ENCODE measurements around the gene FAM25A. TPM values are rescaled to one million over a fixed set of nuclear protein-coding genes. Genes with fewer than 3 reads are reported as not detected.

FAM25A gene
- total RNA-seq, 2 donors from 2014 or later: not detected

- Histone ChIP-seq H3K27me3 (replicated peaks; ENCODE audit: insufficient read depth) (no peaks in the 10 kb centered on the region), H3K9me3 (no peaks in the 10 kb centered on the region), H3K27ac (no peak overlapping the region), H3K4me3 (no peak overlapping the region), H3K36me3 (peaks cover 18% of the 10 kb centered on the region), H3K4me1 (ENCODE audit: control insufficient read depth in 1 of 2, low read depth in 2 of 2) (no peaks in the 10 kb centered on the region)
- no peak for TF ChIP-seq CTCF (IDR thresholded peaks at IDR 0.05)
- DNase-seq (ENCODE audit: low spot score): no peak
- no peak for ATAC-seq (ENCODE audit: insufficient number of reproducible peaks, low FRiP score, low read depth)
Observed at GRCh38 chr10:87045434-87045938, 25.4 kb downstream of the FAM25A start.

- H3K36me3 ChIP-seq: peaks cover 33% of the 10 kb centered on the region
Observed at GRCh38 chr10:87053111-87053510, 33.0 kb downstream of the FAM25A start.

GRCh38 chr10:87053577-87054181, 33.6 kb downstream of the FAM25A start:
- no peaks in the 10 kb centered on the region for H3K27me3 ChIP-seq (replicated peaks; ENCODE audit: insufficient read depth)
- H3K36me3 ChIP-seq: peaks cover 38% of the 10 kb centered on the region
- peak overlapping the region in 1 of 2 donors; percentile 1 for H3K27ac ChIP-seq
- DNase-seq (ENCODE audit: low spot score) (no peak), ATAC-seq (ENCODE audit: insufficient number of reproducible peaks, low FRiP score, low read depth) (no peak)
- TF ChIP-seq CTCF (IDR thresholded peaks at IDR 0.05): no peak
- H3K4me1 ChIP-seq (ENCODE audit: control insufficient read depth in 1 of 2, low read depth in 2 of 2): peaks cover 4 to 12% of the 10 kb centered on the region in 2 donors
- H3K4me3 ChIP-seq: no peak overlapping the region
- no peaks in the 10 kb centered on the region for H3K9me3 ChIP-seq

More at GRCh38 chr10:87053111-87053510, 33.0 kb downstream of the FAM25A start:
- Histone ChIP-seq H3K27ac (no peak overlapping the region), H3K4me1 (ENCODE audit: control insufficient read depth in 1 of 2, low read depth in 2 of 2) (peaks cover 4 to 12% of the 10 kb centered on the region in 2 donors), H3K27me3 (replicated peaks; ENCODE audit: insufficient read depth) (no peaks in the 10 kb centered on the region), H3K4me3 (no peak overlapping the region), H3K9me3 (no peaks in the 10 kb centered on the region)
- ATAC-seq (ENCODE audit: insufficient number of reproducible peaks, low FRiP score, low read depth) (no peak), DNase-seq (ENCODE audit: low spot score) (no peak)
- TF ChIP-seq CTCF (IDR thresholded peaks at IDR 0.05): no peak

GRCh38 chr10:87054373-87055295, 34.5 kb downstream of the FAM25A start:
- H3K27me3 ChIP-seq (replicated peaks; ENCODE audit: insufficient read depth): no peaks in the 10 kb centered on the region
- no peak for TF ChIP-seq CTCF (IDR thresholded peaks at IDR 0.05)
- ATAC-seq (ENCODE audit: insufficient number of reproducible peaks, low FRiP score, low read depth) (no peak), DNase-seq (ENCODE audit: low spot score) (no peak)
- H3K4me3 ChIP-seq: peak overlapping the region; percentile 15
- H3K9me3 ChIP-seq: no peaks in the 10 kb centered on the region
- H3K4me1 ChIP-seq (ENCODE audit: control insufficient read depth in 1 of 2, low read depth in 2 of 2): peaks cover 4 to 12% of the 10 kb centered on the region in 2 donors
- H3K27ac ChIP-seq: peak overlapping the region in 1 of 2 donors; percentile 1
- peaks cover 40% of the 10 kb centered on the region for H3K36me3 ChIP-seq

GRCh38 chr10:87058171-87058570, 38.1 kb downstream of the FAM25A start:
- H3K36me3 ChIP-seq: peaks cover 56% of the 10 kb centered on the region
- no peaks in the 10 kb centered on the region for H3K9me3 ChIP-seq
- no peak for TF ChIP-seq CTCF (IDR thresholded peaks at IDR 0.05)
- H3K27me3 ChIP-seq (replicated peaks; ENCODE audit: insufficient read depth): no peaks in the 10 kb centered on the region
- no peak overlapping the region for H3K27ac ChIP-seq
- DNase-seq (ENCODE audit: low spot score) (no peak), ATAC-seq (ENCODE audit: insufficient number of reproducible peaks, low FRiP score, low read depth) (no peak)
- peaks cover 4 to 6% of the 10 kb centered on the region in 2 donors for H3K4me1 ChIP-seq (ENCODE audit: control insufficient read depth in 1 of 2, low read depth in 2 of 2)
- no peak overlapping the region for H3K4me3 ChIP-seq
